GM23338 (cell line): Measurements from ENCODE around the gene JARID2. TPM values are rescaled to one million over a fixed set of nuclear protein-coding genes. Genes with fewer than 3 reads are reported as not detected.

Source experiments
- ATAC-seq: fragments of 200-7000 bp; cut with Tn5 transposase; 3 replicates; pipeline ENCODE4 v1.9.1; 2020
- DNase-seq: peaks from one replicate; pipeline ENCODE4 v3.0.0-alpha.2; 2015; ENCODE audit warnings: low spot score
- H2AFZ ChIP-seq: fragments of 200-600 bp; sonication (generic); 2 replicates; pipeline ENCODE4 v1.8.0; 2016; ENCODE audit warnings: antibody characterized with exemption, mild to moderate bottlenecking, moderate library complexity
- H3F3A ChIP-seq: fragments of 200-600 bp; sonication (generic); replicated peaks from 2 replicates; pipeline ENCODE4 v1.8.0; 2017; ENCODE audit warnings: antibody characterized with exemption, mixed run types, low read depth
- H3K27ac ChIP-seq: fragments of 200-600 bp; sonication (generic); 2 replicates; pipeline ENCODE4 v1.6.1; 2016; ENCODE audit warnings: low read depth
- H3K27me3 ChIP-seq: fragments of 200-600 bp; sonication (generic); 2 replicates; pipeline ENCODE4 v1.8.0; 2016; ENCODE audit warnings: mild to moderate bottlenecking, mixed run types, moderate library complexity; ENCODE audit not compliant: insufficient read depth
- H3K36me3 ChIP-seq: fragments of 200-600 bp; sonication (generic); 2 replicates; pipeline ENCODE4 v1.8.0; 2016; ENCODE audit warnings: mild to moderate bottlenecking; ENCODE audit not compliant: insufficient read depth
- H3K4me1 ChIP-seq: fragments of 200-600 bp; sonication (generic); 2 replicates; pipeline ENCODE4 v1.8.0; 2016; ENCODE audit warnings: mild to moderate bottlenecking, moderate library complexity; ENCODE audit not compliant: insufficient read depth
- H3K4me2 ChIP-seq: fragments of 200-600 bp; sonication (generic); 2 replicates; pipeline ENCODE4 v1.7.1; 2017; ENCODE audit warnings: mixed run types
- H3K4me3 ChIP-seq: fragments of 200-600 bp; sonication (generic); 2 replicates; pipeline ENCODE4 v1.6.1; 2016; ENCODE audit warnings: mixed run types
- H3K79me2 ChIP-seq: fragments of 200-600 bp; sonication (generic); replicated peaks from 2 replicates; pipeline ENCODE4 v1.8.0; 2017; ENCODE audit warnings: mild to moderate bottlenecking; ENCODE audit not compliant: insufficient read depth
- H3K9me2 ChIP-seq: fragments of 200-600 bp; sonication (generic); 2 replicates; pipeline ENCODE4 v1.8.0; 2017; ENCODE audit not compliant: insufficient read depth
- H4K20me1 ChIP-seq: fragments of 200-600 bp; sonication (generic); replicated peaks from 2 replicates; pipeline ENCODE4 v1.8.0; 2017; ENCODE audit warnings: mild to moderate bottlenecking; ENCODE audit not compliant: insufficient read depth
- H3K27ac Mint-ChIP-seq: 2 replicates; pipeline ENCODE4 v1.8.0; 2020; ENCODE audit warnings: inconsistent platforms, mild to moderate bottlenecking, moderate library complexity, mixed read lengths
- H3K27me3 Mint-ChIP-seq: 3 replicates; pipeline ENCODE4 v1.8.0; 2022; ENCODE audit warnings: low read depth, mild to moderate bottlenecking, moderate library complexity, mixed read lengths, inconsistent platforms; ENCODE audit not compliant: insufficient read depth, poor library complexity
- H3K36me3 Mint-ChIP-seq: 3 replicates; pipeline ENCODE4 v1.8.0; 2021; ENCODE audit warnings: low read depth, mild to moderate bottlenecking, inconsistent platforms, moderate library complexity, mixed read lengths
- H3K4me1 Mint-ChIP-seq: 3 replicates; pipeline ENCODE4 v1.8.0; 2020; ENCODE audit warnings: mild to moderate bottlenecking, inconsistent platforms, mixed read lengths
- H3K4me3 Mint-ChIP-seq: 3 replicates; pipeline ENCODE4 v1.8.0; 2021; ENCODE audit warnings: moderate library complexity, mild to moderate bottlenecking, inconsistent platforms, mixed read lengths
- H3K9me3 Mint-ChIP-seq: 3 replicates; pipeline ENCODE4 v1.8.0; 2020; ENCODE audit warnings: moderate library complexity, mild to moderate bottlenecking, inconsistent platforms, mixed read lengths
- CREB1 ChIP-seq: fragments of 250-450 bp; sonication (Bioruptor Pico); IDR thresholded peaks from 2 replicates; pipeline ENCODE4 v1.5.0; 2020; ENCODE audit warnings: low read depth, mild to moderate bottlenecking, moderate library complexity
- EZH2 ChIP-seq: fragments of 200-600 bp; sonication (generic); IDR thresholded peaks from one replicate; pipeline ENCODE4 v1.8.0; 2017; ENCODE audit warnings: antibody characterized with exemption, mild to moderate bottlenecking, low read depth; ENCODE audit not compliant: unreplicated experiment
- EZH2phosphoT487 ChIP-seq: fragments of 200-600 bp; sonication (generic); IDR thresholded peaks from one replicate; pipeline ENCODE4 v1.8.1; 2018; ENCODE audit warnings: antibody characterized with exemption; ENCODE audit not compliant: unreplicated experiment
- JUNB ChIP-seq: IDR thresholded peaks from one replicate; pipeline ENCODE4 v1.6.1; 2016; ENCODE audit warnings: antibody characterized with exemption; ENCODE audit not compliant: unreplicated experiment
- NANOG ChIP-seq: IDR thresholded peaks from 2 replicates; pipeline ENCODE4 v1.6.1; 2016; ENCODE audit warnings: antibody characterized with exemption, borderline replicate concordance
- STAT1 ChIP-seq: IDR thresholded peaks from one replicate; pipeline ENCODE4 v1.6.1; 2016; ENCODE audit warnings: antibody characterized with exemption; ENCODE audit not compliant: unreplicated experiment
- ZNF114 ChIP-seq: fragments of 250-450 bp; sonication (Bioruptor Pico); IDR thresholded peaks from 2 replicates; pipeline ENCODE4 v1.5.0; 2020; ENCODE audit warnings: mild to moderate bottlenecking, moderate library complexity
- ZNF331 ChIP-seq: fragments of 250-450 bp; sonication (Bioruptor Pico); IDR thresholded peaks from 2 replicates; pipeline ENCODE4 v1.5.0; 2020; ENCODE audit warnings: low read depth, mild to moderate bottlenecking, moderate library complexity
- polyA plus RNA-seq: library from polyadenylated mRNA; unstranded; fragments of >200 nt; fragmentation: Nextera tagmentation; extraction: Ambion mirVana; gene quantifications from 2 replicates; pipeline ENCODE4 v1.2.1, GENCODE V29; 2016
- total RNA-seq: library from RNA; depleted of rRNA; stranded (reverse); fragments of >200 nt; shearing (Covaris generic); gene quantifications from 2 replicates; pipeline ENCODE4 v1.2.3, GENCODE V29; 2014
- TF ChIP-seq, protein P1 (sequence below), 2 experiments: fragments of 200-600 bp in 1 of 2; sonication (generic) in 1 of 2; conservative IDR thresholded peaks; 2 replicates each; pipeline versions ENCODE4 v1.5.1 to v1.6.1; 2016 to 2017; ENCODE audit warnings: antibody characterized with exemption in 2 of 2, low read depth in 2 of 2, mild to moderate bottlenecking in 2 of 2, moderate library complexity in 1 of 2
- TF ChIP-seq, protein P2 (sequence below): fragments of 250-450 bp; sonication (Bioruptor Pico); IDR thresholded peaks from 2 replicates; pipeline ENCODE4 v1.5.0; 2020; ENCODE audit warnings: mild to moderate bottlenecking, moderate library complexity
- TF ChIP-seq, protein P3 (sequence below): IDR thresholded peaks from 2 replicates; pipeline ENCODE4 v1.6.1; 2016; ENCODE audit warnings: antibody characterized with exemption

The JARID2 gene
- total and polyA plus RNA-seq, 2 experiments from 2014 or later: 92.8 to 196 TPM

DNA sequence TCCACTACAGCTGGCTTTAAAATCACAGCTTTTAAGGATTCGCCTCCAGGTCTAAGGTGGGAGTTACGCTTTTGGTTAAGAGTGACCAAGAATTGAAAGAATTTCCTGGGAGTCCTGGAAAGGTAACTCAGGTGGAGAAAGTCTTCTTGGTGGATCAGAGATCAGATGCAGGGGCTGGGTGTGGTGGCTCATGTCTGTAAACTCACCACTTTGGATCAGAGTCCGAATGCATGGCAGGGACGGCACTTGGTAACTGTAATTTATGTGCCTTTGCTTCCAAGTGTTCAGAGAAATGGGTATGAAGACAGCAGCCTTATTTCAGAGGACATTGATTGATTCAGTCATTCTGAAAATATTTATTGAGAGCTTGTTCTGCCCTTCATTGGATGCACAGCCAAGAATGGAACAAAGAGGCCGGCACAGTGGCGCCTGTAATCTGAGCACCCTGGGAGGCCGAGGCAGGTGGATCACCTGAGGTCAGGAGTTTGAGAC is 18.0 kb upstream of the JARID2 start:
- Histone ChIP-seq H3K27ac (no peak overlapping the region), H3K27me3 (no peaks in the 10 kb centered on the region), H3K36me3 (no peaks in the 10 kb centered on the region), H3K9me2 (no peaks in the 10 kb centered on the region), H3K4me2 (no peak overlapping the region), H4K20me1 (no peaks in the 10 kb centered on the region), H3K4me1 (peaks cover 28% of the 10 kb centered on the region), H3K79me2 (0 out of 2 replicates have a peak, but pooled peaks cover 3% of the 10 kb centered on the region), H3K4me3 (no peak overlapping the region), H3F3A (no peaks in the 10 kb centered on the region), H2AFZ (no peak overlapping the region)
- Mint-ChIP-seq H3K27ac (no peak overlapping the region), H3K36me3 (no peaks in the 10 kb centered on the region), H3K9me3 (no peaks in the 10 kb centered on the region), H3K4me1 (peaks cover 18% of the 10 kb centered on the region), H3K4me3 (no peak overlapping the region), H3K27me3 (peaks cover 7% of the 10 kb centered on the region)
- TF ChIP-seq, protein P1, sequence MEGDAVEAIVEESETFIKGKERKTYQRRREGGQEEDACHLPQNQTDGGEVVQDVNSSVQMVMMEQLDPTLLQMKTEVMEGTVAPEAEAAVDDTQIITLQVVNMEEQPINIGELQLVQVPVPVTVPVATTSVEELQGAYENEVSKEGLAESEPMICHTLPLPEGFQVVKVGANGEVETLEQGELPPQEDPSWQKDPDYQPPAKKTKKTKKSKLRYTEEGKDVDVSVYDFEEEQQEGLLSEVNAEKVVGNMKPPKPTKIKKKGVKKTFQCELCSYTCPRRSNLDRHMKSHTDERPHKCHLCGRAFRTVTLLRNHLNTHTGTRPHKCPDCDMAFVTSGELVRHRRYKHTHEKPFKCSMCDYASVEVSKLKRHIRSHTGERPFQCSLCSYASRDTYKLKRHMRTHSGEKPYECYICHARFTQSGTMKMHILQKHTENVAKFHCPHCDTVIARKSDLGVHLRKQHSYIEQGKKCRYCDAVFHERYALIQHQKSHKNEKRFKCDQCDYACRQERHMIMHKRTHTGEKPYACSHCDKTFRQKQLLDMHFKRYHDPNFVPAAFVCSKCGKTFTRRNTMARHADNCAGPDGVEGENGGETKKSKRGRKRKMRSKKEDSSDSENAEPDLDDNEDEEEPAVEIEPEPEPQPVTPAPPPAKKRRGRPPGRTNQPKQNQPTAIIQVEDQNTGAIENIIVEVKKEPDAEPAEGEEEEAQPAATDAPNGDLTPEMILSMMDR (conservative IDR thresholded peaks at IDR 0.05; ENCODE audit: low read depth in 2 of 2): no peak
- TF ChIP-seq CREB1 (CRISPR knock-in tag) (no peak), NANOG (no peak), ZNF331 (CRISPR knock-in tag) (no peak), JUNB (no peak), EZH2 (no peak), ZNF114 (CRISPR knock-in tag) (no peak), STAT1 (no peak), EZH2phosphoT487 (no peak)
- TF ChIP-seq, protein P2, sequence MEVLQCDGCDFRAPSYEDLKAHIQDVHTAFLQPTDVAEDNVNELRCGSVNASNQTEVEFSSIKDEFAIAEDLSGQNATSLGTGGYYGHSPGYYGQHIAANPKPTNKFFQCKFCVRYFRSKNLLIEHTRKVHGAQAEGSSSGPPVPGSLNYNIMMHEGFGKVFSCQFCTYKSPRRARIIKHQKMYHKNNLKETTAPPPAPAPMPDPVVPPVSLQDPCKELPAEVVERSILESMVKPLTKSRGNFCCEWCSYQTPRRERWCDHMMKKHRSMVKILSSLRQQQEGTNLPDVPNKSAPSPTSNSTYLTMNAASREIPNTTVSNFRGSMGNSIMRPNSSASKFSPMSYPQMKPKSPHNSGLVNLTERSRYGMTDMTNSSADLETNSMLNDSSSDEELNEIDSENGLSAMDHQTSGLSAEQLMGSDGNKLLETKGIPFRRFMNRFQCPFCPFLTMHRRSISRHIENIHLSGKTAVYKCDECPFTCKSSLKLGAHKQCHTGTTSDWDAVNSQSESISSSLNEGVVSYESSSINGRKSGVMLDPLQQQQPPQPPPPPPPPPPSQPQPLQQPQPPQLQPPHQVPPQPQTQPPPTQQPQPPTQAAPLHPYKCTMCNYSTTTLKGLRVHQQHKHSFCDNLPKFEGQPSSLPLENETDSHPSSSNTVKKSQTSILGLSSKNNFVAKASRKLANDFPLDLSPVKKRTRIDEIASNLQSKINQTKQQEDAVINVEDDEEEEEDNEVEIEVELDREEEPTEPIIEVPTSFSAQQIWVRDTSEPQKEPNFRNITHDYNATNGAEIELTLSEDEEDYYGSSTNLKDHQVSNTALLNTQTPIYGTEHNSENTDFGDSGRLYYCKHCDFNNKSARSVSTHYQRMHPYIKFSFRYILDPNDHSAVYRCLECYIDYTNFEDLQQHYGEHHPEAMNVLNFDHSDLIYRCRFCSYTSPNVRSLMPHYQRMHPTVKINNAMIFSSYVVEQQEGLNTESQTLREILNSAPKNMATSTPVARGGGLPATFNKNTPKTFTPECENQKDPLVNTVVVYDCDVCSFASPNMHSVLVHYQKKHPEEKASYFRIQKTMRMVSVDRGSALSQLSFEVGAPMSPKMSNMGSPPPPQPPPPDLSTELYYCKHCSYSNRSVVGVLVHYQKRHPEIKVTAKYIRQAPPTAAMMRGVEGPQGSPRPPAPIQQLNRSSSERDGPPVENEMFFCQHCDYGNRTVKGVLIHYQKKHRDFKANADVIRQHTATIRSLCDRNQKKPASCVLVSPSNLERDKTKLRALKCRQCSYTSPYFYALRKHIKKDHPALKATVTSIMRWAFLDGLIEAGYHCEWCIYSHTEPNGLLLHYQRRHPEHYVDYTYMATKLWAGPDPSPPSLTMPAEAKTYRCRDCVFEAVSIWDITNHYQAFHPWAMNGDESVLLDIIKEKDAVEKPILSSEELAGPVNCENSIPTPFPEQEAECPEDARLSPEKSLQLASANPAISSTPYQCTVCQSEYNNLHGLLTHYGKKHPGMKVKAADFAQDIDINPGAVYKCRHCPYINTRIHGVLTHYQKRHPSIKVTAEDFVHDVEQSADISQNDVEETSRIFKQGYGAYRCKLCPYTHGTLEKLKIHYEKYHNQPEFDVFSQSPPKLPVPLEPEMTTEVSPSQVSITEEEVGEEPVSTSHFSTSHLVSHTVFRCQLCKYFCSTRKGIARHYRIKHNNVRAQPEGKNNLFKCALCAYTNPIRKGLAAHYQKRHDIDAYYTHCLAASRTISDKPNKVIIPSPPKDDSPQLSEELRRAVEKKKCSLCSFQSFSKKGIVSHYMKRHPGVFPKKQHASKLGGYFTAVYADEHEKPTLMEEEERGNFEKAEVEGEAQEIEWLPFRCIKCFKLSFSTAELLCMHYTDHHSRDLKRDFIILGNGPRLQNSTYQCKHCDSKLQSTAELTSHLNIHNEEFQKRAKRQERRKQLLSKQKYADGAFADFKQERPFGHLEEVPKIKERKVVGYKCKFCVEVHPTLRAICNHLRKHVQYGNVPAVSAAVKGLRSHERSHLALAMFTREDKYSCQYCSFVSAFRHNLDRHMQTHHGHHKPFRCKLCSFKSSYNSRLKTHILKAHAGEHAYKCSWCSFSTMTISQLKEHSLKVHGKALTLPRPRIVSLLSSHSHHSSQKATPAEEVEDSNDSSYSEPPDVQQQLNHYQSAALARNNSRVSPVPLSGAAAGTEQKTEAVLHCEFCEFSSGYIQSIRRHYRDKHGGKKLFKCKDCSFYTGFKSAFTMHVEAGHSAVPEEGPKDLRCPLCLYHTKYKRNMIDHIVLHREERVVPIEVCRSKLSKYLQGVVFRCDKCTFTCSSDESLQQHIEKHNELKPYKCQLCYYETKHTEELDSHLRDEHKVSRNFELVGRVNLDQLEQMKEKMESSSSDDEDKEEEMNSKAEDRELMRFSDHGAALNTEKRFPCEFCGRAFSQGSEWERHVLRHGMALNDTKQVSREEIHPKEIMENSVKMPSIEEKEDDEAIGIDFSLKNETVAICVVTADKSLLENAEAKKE (CRISPR knock-in tag): no peak
- TF ChIP-seq, protein P3, sequence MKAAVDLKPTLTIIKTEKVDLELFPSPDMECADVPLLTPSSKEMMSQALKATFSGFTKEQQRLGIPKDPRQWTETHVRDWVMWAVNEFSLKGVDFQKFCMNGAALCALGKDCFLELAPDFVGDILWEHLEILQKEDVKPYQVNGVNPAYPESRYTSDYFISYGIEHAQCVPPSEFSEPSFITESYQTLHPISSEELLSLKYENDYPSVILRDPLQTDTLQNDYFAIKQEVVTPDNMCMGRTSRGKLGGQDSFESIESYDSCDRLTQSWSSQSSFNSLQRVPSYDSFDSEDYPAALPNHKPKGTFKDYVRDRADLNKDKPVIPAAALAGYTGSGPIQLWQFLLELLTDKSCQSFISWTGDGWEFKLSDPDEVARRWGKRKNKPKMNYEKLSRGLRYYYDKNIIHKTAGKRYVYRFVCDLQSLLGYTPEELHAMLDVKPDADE: no peak
- 0 out of 3 replicates have a peak, but pooled peaks have one; percentile 17 for ATAC-seq
- DNase-seq: no peak
